Smooth muscle cell (in vitro differentiated cells): ENCODE results near the gene XRN2. TPM values are rescaled to one million over a fixed set of nuclear protein-coding genes. Genes with fewer than 3 reads are reported as not detected.

Experiments used
- DNase-seq: peaks from one replicate; lab custom pipeline; 2025; ENCODE audit not compliant: unreplicated experiment; lab: John Stamatoyannopoulos, UW
- H2AFZ ChIP-seq: fragments of 200-600 bp; sonication (generic); 2 replicates; pipeline ENCODE4 v1.6.0; 2016; ENCODE audit warnings: antibody characterized with exemption, low read depth, mild to moderate bottlenecking
- H3F3A ChIP-seq: fragments of 200-600 bp; sonication (generic); 2 replicates; pipeline ENCODE4 v1.6.0; 2017; ENCODE audit warnings: antibody characterized with exemption, low read depth
- H3K27ac ChIP-seq: fragments of 200-600 bp; sonication (generic); 2 replicates; pipeline ENCODE4 v1.5.1; 2016; ENCODE audit warnings: low read depth, mild to moderate bottlenecking
- H3K27me3 ChIP-seq: fragments of 200-600 bp; sonication (generic); 2 replicates; pipeline ENCODE4 v1.6.1; 2016; ENCODE audit warnings: low read depth, mild to moderate bottlenecking
- H3K36me3 ChIP-seq: fragments of 200-600 bp; sonication (generic); 2 replicates; pipeline ENCODE4 v1.5.1; 2016; ENCODE audit warnings: low read depth
- H3K4me1 ChIP-seq: fragments of 200-600 bp; sonication (generic); 2 replicates; pipeline ENCODE4 v1.5.1; 2016; ENCODE audit warnings: low read depth
- H3K4me2 ChIP-seq: fragments of 200-600 bp; sonication (generic); 2 replicates; pipeline ENCODE4 v1.6.0; 2016; ENCODE audit warnings: mild to moderate bottlenecking
- H3K4me3 ChIP-seq: fragments of 200-600 bp; sonication (generic); 2 replicates; pipeline ENCODE4 v1.5.1; 2016; ENCODE audit warnings: mild to moderate bottlenecking
- H3K79me2 ChIP-seq: fragments of 200-600 bp; sonication (generic); 2 replicates; pipeline ENCODE4 v1.6.0; 2016; ENCODE audit warnings: low read depth, mild to moderate bottlenecking
- H3K9ac ChIP-seq: fragments of 200-600 bp; sonication (generic); 2 replicates; pipeline ENCODE4 v1.6.0; 2016; ENCODE audit warnings: low read depth
- H3K9me3 ChIP-seq: fragments of 200-600 bp; sonication (generic); replicated peaks from 2 replicates; pipeline ENCODE4 v1.5.1; 2016; ENCODE audit warnings: low read depth
- H4K20me1 ChIP-seq: fragments of 200-600 bp; sonication (generic); 2 replicates; pipeline ENCODE4 v1.6.0; 2016; ENCODE audit warnings: low read depth
- CTCF ChIP-seq: fragments of 200-600 bp; sonication (generic); IDR thresholded peaks from 2 replicates; pipeline ENCODE4 v1.5.1; 2017; ENCODE audit warnings: borderline replicate concordance, mild to moderate bottlenecking, antibody characterized with exemption; ENCODE audit not compliant: insufficient read depth, poor library complexity, severe bottlenecking
- WGBS: methylation state at CpG from one replicate; pipeline ENCODE4 v1.1.7; 2016; ENCODE audit warnings: low lambda C conversion rate; 5-methylcytosine and 5-hydroxymethylcytosine counted together
- polyA plus RNA-seq: library from polyadenylated mRNA; unstranded; fragments of >200 nt; fragmentation: Nextera tagmentation; extraction: Ambion mirVana; gene quantifications from 2 replicates; pipeline ENCODE4 v1.2.1, GENCODE V29; 2016
- total RNA-seq: library from RNA; depleted of rRNA; stranded (reverse); fragments of >200 nt; gene quantifications from 2 replicates; pipeline ENCODE4 v1.2.3, GENCODE V29; 2014

Gene XRN2
- total and polyA plus RNA-seq, 2 experiments from 2014 or later = 43.4 to 83.7 TPM

- Histone ChIP-seq H3F3A (no peaks in the 10 kb centered on the region), H3K4me1 (no peaks in the 10 kb centered on the region), H2AFZ (peak within 1 kb of the TSS; percentile 46), H3K4me3 (no peak within 1 kb of the TSS), H3K27me3 (peaks cover 100% of the 10 kb centered on the region), H3K4me2 (peak within 1 kb of the TSS; percentile 71), H3K79me2 (no peaks in the 10 kb centered on the region), H3K9me3 (no peaks in the 10 kb centered on the region), H3K27ac (no peak within 1 kb of the TSS), H3K9ac (no peak within 1 kb of the TSS), H3K36me3 (no peaks in the 10 kb centered on the region), H4K20me1 (peaks cover 5% of the 10 kb centered on the region)
- no peak for DNase-seq
- 11% methylated on average over 56 of the region's 57 CpGs for WGBS
- TF ChIP-seq CTCF = no peak
Measured at GRCh38 chr20:21397341-21398108, 94.4 kb downstream of the XRN2 start, which contains the start of gene NKX2-4. NKX2-4 (minus strand) TSS chr20:21397526; CDS start chr20:21397399, 127 bp downstream.

GRCh38 chr20:21398109-21399004 is 95.2 kb downstream of the XRN2 start:
- Histone ChIP-seq H3K4me2 (no peak overlapping the region), H4K20me1 (no peaks in the 10 kb centered on the region), H3K4me3 (no peak overlapping the region), H3K9me3 (no peaks in the 10 kb centered on the region), H3F3A (no peaks in the 10 kb centered on the region), H3K79me2 (no peaks in the 10 kb centered on the region), H3K36me3 (no peaks in the 10 kb centered on the region), H3K4me1 (no peaks in the 10 kb centered on the region), H3K27ac (no peak overlapping the region), H2AFZ (no peak overlapping the region), H3K27me3 (peaks cover 100% of the 10 kb centered on the region), H3K9ac (no peak overlapping the region)
- 55% methylated on average over 10 of the region's 10 CpGs for WGBS
- TF ChIP-seq CTCF = no peak
- no peak for DNase-seq

- no peak for TF ChIP-seq CTCF
- H3K27me3 ChIP-seq = peaks cover 100% of the 10 kb centered on the region
- H3K4me2 ChIP-seq = no peak overlapping the region
Measured at GRCh38 chr20:21399005-21399475, 95.9 kb downstream of the XRN2 start.

More at GRCh38 chr20:21399005-21399475, 95.9 kb downstream of the XRN2 start:
- Histone ChIP-seq H3F3A (no peaks in the 10 kb centered on the region), H3K9ac (no peak overlapping the region), H3K79me2 (no peaks in the 10 kb centered on the region), H2AFZ (no peak overlapping the region), H3K9me3 (no peaks in the 10 kb centered on the region), H3K36me3 (no peaks in the 10 kb centered on the region), H3K4me3 (no peak overlapping the region), H4K20me1 (no peaks in the 10 kb centered on the region), H3K4me1 (no peaks in the 10 kb centered on the region), H3K27ac (no peak overlapping the region)
- 68% methylated on average over 5 of the region's 5 CpGs for WGBS
- no peak for DNase-seq
